ENCODE data around the gene ZDHHC14.
"Not testable (repeated sequence)": the region's sequence is repeated elsewhere in the genome, so short reads cannot be mapped to it uniquely, and the experiment has no call there.

Gene ZDHHC14

GRCh38 chr6:157408427-157408826 lies 27.4 kb downstream of the ZDHHC14 start:
- not testable (repeated sequence) for DNase-seq

DNA sequence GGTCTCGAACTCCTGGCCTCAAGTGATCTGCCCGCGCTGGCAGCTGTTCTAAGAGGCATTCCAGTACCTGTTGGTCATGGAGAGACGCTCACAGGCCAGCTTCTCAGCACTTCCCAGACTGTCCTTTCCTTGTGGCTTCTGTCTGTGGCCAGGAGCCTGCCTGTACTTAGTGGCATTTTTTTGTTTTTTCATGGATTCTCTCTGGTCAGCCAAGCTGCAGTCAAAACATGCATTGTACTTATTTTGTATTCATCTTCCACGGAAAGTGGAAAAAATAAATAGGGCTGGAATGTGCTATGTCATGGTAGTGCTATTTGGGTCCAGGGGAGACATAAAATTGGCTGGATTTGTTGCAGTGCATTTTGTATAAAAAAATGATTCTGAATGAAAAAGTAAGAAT lies 29.1 kb downstream of the ZDHHC14 start:
- DNase-seq, result no peak

DNA sequence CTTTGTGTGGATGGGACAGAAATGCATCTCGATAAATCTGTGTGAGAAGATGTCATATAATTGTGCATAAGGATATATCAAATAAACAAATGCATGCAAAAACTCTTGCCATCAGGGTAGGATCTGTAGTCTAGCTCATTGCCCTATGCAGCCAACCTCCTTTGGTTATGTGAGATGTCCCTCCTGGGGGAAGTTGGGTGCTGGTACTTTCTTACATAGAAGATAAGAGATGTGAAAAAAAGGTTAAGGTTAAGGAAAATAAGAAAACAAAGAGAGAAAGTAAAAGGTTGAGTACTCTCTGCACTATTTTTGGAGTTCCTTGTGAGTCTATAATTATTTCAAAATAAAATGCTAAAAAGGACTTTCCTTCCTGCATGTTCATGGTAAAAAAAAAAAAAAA lies 30.4 kb downstream of the ZDHHC14 start:
- no peak for DNase-seq

- DNase-seq, result no peak
Measured at GRCh38 chr6:157412791-157413190, 31.8 kb downstream of the ZDHHC14 start.

DNA sequence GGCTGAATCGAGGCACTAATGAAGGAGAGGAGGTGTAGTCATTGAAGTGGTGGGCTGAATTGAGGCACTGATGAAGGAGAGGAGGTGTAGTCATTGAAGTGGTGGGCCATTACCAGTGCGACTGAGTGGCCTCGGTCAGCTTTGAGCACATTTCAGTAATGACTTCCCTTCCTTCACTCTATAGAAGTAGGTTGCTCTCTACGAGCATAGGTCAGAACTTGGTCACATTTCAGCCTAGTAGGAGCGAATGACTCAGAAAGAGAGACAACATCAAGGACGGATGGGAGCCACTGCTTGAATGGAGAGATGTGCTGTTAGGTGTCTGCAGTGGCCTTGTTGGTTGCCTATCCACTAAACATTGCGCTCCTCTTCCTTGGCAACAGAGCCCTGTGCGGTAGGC lies 39.5 kb downstream of the ZDHHC14 start:
- no peak for DNase-seq

GRCh38 chr6:157424491-157425020 lies 43.6 kb downstream of the ZDHHC14 start:
- DNase-seq, result no peak

GRCh38 chr6:157427969-157428368 lies 47.0 kb downstream of the ZDHHC14 start:
- no peak for DNase-seq

DNA sequence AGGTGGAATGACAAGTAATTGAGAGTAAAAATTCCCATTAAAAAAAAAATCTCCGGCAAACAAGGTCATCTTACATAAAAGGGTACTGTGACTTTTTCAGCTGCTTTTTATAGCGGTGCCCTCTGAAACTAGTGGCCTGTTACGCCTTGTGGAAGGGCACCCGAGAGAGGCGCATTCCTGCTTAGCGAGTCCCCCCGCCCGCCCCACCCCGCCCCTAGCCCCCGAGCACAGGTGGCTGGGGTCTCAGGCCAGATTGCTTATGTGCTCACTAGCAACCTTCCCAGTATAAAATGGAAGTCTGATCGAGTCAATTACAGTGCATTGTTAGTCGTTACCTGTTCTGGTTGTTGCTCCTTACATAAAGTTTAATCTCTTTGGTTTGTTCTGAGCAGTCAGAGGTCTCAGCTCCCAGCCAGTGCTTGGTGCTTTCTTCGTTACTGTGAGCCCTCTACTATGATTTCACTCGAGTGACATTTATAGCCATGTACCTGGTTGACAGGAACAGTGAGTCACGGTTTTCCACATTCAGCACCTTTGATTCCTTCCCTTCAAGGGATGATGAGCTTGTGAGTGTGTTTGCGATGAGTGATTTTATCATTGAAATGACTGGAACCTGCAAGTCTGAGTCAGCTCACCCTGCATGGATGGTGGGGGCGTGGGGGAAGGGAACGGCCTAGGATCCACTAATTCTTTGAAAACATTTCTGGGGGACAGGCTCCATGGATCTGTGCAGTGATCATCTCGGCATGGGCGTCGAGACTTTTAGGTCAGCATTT lies 47.6 kb downstream of the ZDHHC14 start:
- no peak for DNase-seq

DNA sequence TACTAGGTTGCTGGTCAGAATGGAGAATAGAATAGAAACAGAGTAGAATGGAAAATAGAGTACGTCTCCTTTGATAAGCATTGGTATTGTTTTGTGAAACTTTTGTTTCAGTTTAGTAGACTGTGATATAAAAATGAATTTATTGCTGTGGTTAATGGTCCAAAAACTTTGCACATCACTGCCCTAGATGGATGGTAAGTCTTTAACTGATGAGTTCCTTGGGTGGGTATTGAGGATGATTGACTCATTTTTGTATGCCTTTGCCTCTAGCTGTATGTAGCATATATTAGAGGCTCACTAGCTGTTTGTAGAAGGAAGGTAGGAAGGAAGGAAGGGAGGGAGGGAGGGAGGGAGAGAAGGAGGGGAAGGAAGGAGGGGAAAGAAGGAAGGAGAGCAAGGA lies 48.3 kb downstream of the ZDHHC14 start:
- DNase-seq, result no peak

GRCh38 chr6:157430834-157431233 lies 49.8 kb downstream of the ZDHHC14 start:
- DNase-seq, result no peak

DNA sequence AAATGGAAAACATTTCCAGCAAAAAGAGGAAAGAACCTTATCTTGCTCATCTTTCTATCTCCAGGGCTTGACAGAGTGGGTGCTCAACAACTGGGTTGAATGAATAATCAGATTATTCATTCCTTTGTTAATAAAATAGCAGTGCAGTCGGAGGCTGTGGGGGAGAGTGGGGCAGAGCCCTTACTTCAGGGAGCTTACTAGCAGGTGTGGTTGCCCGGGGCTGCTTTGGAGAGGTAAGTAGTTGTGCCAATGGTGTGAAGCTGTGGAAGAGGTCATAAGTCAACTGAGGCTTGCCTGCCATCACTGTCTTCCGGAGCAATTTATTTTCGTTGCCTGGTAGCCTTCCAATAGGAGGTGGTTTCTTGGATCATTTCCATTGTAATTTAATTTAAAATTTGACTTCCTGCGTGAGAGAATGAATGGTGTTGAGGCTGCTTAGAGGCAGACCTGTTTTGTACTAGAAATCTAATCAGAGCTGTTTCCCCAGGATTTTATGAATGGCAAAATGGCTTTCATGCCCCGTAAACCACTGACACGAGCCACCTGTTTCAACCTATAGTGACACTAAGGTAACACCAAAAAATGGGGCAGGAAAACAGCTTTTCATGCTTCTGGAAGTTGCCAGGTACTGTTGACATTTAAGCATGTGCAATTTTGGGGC lies 51.4 kb downstream of the ZDHHC14 start:
- no peak for DNase-seq

GRCh38 chr6:157432892-157433265 lies 51.9 kb downstream of the ZDHHC14 start:
- DNase-seq, result no peak

DNA sequence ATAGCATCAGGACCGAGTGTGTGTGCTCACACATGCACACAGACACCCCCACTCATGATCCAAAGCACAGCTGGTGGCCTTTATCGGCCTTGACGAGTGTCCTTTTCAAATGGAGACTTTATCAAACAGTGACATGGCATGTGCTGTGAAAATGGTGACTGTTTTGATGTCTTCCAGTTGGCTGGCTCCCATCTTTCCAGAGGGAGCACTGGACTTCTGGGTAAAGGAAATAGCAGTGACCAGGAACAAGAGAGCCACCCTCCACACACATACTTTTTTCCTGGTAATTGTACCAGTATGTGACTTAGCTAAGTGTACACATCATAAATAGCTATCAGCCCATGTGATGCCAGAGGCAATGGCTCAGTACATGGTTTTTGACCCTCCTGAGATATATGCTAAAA lies 52.7 kb downstream of the ZDHHC14 start:
- DNase-seq, result no peak

GRCh38 chr6:157434349-157435033 lies 53.5 kb downstream of the ZDHHC14 start:
- DNase-seq, result no peak

GRCh38 chr6:157436219-157436943 lies 55.4 kb downstream of the ZDHHC14 start:
- DNase-seq, result no peak

DNA sequence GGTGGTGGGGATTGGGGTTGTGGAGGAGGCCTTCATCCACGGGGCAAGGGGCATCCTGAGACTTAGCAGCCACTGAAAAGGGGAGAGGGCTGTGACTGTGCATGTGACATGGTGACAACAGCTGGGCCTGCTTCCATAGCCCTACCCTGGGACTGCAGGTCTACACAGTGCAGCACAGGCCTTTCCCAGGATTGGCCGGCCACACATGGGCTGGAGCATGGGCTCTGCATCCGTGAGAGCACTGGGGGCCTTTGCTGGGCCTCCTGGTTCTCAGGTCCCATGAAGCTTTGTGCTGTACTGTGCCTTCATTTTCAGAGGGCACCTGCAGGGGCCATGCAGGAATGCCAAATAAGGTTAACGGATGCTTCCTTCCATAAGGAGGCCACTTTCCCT lies 56.0 kb downstream of the ZDHHC14 start:
- no peak for DNase-seq

GRCh38 chr6:157438611-157439111 lies 57.7 kb downstream of the ZDHHC14 start:
- no peak for DNase-seq

GRCh38 chr6:157440171-157440570 lies 59.2 kb downstream of the ZDHHC14 start:
- no peak for DNase-seq

- no peak for DNase-seq
Measured at GRCh38 chr6:157442291-157442690, 61.3 kb downstream of the ZDHHC14 start.

- no peak for DNase-seq
Measured at GRCh38 chr6:157443066-157443800, 62.2 kb downstream of the ZDHHC14 start.

DNA sequence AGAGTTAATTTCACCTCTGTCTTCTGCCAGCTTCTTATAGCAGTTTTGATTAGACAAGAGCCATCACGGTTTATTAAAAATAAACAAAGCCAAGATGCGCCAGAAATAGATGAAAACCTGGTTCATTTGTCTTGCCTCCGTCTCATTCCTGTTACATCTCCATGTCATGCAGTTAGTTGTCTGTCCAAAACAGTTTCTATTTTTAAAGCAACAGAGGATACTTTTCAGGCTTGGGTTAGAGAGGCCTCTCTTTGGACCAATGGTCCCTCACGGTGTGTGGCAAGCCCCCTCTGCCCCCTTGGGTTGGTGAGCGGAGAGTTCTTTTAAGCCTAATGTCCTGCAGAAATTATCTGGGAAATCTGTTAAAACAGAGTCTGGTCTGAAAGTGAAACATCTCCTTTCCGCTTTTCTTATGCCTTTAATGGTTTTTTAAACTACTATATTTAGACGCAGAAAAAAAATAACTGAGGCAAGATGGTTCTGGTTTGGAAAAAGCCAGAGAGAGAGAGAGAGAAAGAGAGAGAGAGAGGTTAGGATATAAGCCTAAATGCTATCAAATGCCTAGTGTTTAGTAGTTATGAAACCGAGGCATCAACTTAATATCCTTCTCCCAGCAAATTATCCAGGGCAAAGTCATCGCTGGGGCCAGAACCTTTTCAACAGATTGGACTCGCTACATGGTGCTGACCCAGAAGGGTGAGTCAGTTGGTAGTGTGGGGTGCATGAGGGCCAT lies 64.5 kb downstream of the ZDHHC14 start:
- DNase-seq, result no peak

All from GOT3 (cell line).